Measurements from ENCODE around the gene EYA2.

DNA sequence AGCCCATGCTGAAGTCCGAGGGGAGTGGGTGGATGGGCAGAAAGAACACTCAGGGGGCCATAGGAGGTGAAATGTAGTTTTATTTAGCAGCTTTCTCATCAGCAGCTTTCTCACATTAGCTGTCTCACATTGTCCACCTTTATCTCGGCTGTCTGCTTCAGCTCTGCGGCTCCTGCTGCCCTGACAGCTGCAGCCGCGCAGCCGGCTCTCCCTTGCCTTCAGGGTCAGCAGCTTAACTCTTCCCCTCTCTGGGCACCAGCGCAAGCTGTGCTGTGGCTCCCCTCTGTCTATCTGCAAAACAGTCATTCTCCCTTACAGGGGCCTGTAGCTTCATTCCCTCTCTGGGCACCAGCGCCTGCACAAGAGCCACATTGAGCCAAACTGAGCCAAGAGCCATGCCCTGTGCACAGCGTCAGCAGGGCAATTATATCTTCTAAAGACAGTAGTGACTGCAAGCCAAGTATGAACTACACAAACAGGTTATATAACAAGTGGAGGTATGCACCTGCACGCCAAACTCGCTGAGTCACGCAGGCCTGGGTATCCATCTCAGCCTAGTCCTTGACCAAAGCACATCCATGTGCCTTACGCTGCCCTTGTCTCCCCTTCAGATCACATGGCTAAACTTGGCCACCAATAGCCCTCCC is 198.8 kb downstream of the EYA2 start:
- TF ChIP-seq, protein P1, sequence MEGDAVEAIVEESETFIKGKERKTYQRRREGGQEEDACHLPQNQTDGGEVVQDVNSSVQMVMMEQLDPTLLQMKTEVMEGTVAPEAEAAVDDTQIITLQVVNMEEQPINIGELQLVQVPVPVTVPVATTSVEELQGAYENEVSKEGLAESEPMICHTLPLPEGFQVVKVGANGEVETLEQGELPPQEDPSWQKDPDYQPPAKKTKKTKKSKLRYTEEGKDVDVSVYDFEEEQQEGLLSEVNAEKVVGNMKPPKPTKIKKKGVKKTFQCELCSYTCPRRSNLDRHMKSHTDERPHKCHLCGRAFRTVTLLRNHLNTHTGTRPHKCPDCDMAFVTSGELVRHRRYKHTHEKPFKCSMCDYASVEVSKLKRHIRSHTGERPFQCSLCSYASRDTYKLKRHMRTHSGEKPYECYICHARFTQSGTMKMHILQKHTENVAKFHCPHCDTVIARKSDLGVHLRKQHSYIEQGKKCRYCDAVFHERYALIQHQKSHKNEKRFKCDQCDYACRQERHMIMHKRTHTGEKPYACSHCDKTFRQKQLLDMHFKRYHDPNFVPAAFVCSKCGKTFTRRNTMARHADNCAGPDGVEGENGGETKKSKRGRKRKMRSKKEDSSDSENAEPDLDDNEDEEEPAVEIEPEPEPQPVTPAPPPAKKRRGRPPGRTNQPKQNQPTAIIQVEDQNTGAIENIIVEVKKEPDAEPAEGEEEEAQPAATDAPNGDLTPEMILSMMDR (conservative IDR thresholded peaks at IDR 0.05; ENCODE audit: low read depth, low read length) = no peak
- TF ChIP-seq EZH2 (IDR thresholded peaks at IDR 0.05; ENCODE audit: borderline replicate concordance, low read depth, low read length, poor library complexity, severe bottlenecking) = no peak

All from A673 (cell line).